ENCODE results near the gene HAND1.

Gene HAND1

GRCh38 chr5:154482528-154483449 is 4.8 kb upstream of the HAND1 start:
- H3K27me3 ChIP-seq (ENCODE audit: insufficient read depth, insufficient read length) = peaks cover 94% of the 10 kb centered on the region
- no peak overlapping the region for H3K9ac ChIP-seq (ENCODE audit: insufficient read length, low read depth)
- no peaks in the 10 kb centered on the region for H3K9me3 ChIP-seq (ENCODE audit: insufficient read depth, low read length)
- no peaks in the 10 kb centered on the region for H3K36me3 ChIP-seq (ENCODE audit: insufficient read depth, insufficient read length, low read length)
- TF ChIP-seq ZNF274 (IDR thresholded peaks at IDR 0.05; ENCODE audit: low read depth, low read length) (no peak), YY1 (IDR thresholded peaks at IDR 0.05; ENCODE audit: insufficient read depth, insufficient read length) (no peak), SUZ12 (IDR thresholded peaks at IDR 0.05; ENCODE audit: extremely low read depth, insufficient read depth, insufficient read length) (peak; percentile 80)
- H3K4me3 ChIP-seq (ENCODE audit: insufficient read length, low read depth) = peak overlapping the region; percentile 9
- DNase-seq (ENCODE audit: low read depth, low spot score) = no peak
- peaks cover 10% of the 10 kb centered on the region for H3K4me1 ChIP-seq (ENCODE audit: insufficient read depth, insufficient read length)

- Histone ChIP-seq H3K36me3 (ENCODE audit: insufficient read depth, insufficient read length, low read length) (peaks cover 5% of the 10 kb centered on the region), H3K4me3 (ENCODE audit: insufficient read length, low read depth) (no peak overlapping the region), H3K27me3 (ENCODE audit: insufficient read depth, insufficient read length) (peaks cover 94% of the 10 kb centered on the region), H3K9ac (ENCODE audit: insufficient read length, low read depth) (no peak overlapping the region), H3K4me1 (ENCODE audit: insufficient read depth, insufficient read length) (peaks cover 10% of the 10 kb centered on the region), H3K9me3 (ENCODE audit: insufficient read depth, low read length) (no peaks in the 10 kb centered on the region)
- TF ChIP-seq YY1 (IDR thresholded peaks at IDR 0.05; ENCODE audit: insufficient read depth, insufficient read length) (no peak), SUZ12 (IDR thresholded peaks at IDR 0.05; ENCODE audit: extremely low read depth, insufficient read depth, insufficient read length) (peak; percentile 24)
- no peak for DNase-seq (ENCODE audit: low read depth, low spot score)
Measured at GRCh38 chr5:154481584-154482381, 3.8 kb upstream of the HAND1 start.

GRCh38 chr5:154480847-154481246 is 2.8 kb upstream of the HAND1 start:
- DNase-seq (ENCODE audit: low read depth, low spot score) = no peak
- TF ChIP-seq SUZ12 (IDR thresholded peaks at IDR 0.05; ENCODE audit: extremely low read depth, insufficient read depth, insufficient read length) (no peak), ZNF274 (IDR thresholded peaks at IDR 0.05; ENCODE audit: low read depth, low read length) (no peak), YY1 (IDR thresholded peaks at IDR 0.05; ENCODE audit: insufficient read depth, insufficient read length) (no peak)
- peaks cover 12% of the 10 kb centered on the region for H3K4me1 ChIP-seq (ENCODE audit: insufficient read depth, insufficient read length)
- H3K9me3 ChIP-seq (ENCODE audit: insufficient read depth, low read length) = no peaks in the 10 kb centered on the region
- no peak overlapping the region for H3K9ac ChIP-seq (ENCODE audit: insufficient read length, low read depth)
- H3K4me3 ChIP-seq (ENCODE audit: insufficient read length, low read depth) = no peak overlapping the region
- H3K27me3 ChIP-seq (ENCODE audit: insufficient read depth, insufficient read length) = peaks cover 94% of the 10 kb centered on the region
- peaks cover 5% of the 10 kb centered on the region for H3K36me3 ChIP-seq (ENCODE audit: insufficient read depth, insufficient read length, low read length)

GRCh38 chr5:154479944-154480750 is 2.1 kb upstream of the HAND1 start:
- Histone ChIP-seq H3K4me1 (ENCODE audit: insufficient read depth, insufficient read length) (peaks cover 12% of the 10 kb centered on the region), H3K4me3 (ENCODE audit: insufficient read length, low read depth) (peak overlapping the region; percentile 11), H3K27me3 (ENCODE audit: insufficient read depth, insufficient read length) (peaks cover 94% of the 10 kb centered on the region), H3K9me3 (ENCODE audit: insufficient read depth, low read length) (no peaks in the 10 kb centered on the region), H3K9ac (ENCODE audit: insufficient read length, low read depth) (no peak overlapping the region), H3K36me3 (ENCODE audit: insufficient read depth, insufficient read length, low read length) (peaks cover 8% of the 10 kb centered on the region)
- DNase-seq (ENCODE audit: low read depth, low spot score) = no peak
- TF ChIP-seq SUZ12 (IDR thresholded peaks at IDR 0.05; ENCODE audit: extremely low read depth, insufficient read depth, insufficient read length) = peak; percentile 45
- no peak for TF ChIP-seq ZNF274 (IDR thresholded peaks at IDR 0.05; ENCODE audit: low read depth, low read length)
- TF ChIP-seq YY1 (IDR thresholded peaks at IDR 0.05; ENCODE audit: insufficient read depth, insufficient read length) = no peak

GRCh38 chr5:154479160-154479943 is 1.3 kb upstream of the HAND1 start:
- H3K9ac ChIP-seq (ENCODE audit: insufficient read length, low read depth) = peak overlapping the region; percentile 71
- DNase-seq (ENCODE audit: low read depth, low spot score) = no peak
- H3K27me3 ChIP-seq (ENCODE audit: insufficient read depth, insufficient read length) = peaks cover 94% of the 10 kb centered on the region
- peaks cover 12% of the 10 kb centered on the region for H3K36me3 ChIP-seq (ENCODE audit: insufficient read depth, insufficient read length, low read length)
- TF ChIP-seq ZNF274 (IDR thresholded peaks at IDR 0.05; ENCODE audit: low read depth, low read length) = no peak
- no peak for TF ChIP-seq YY1 (IDR thresholded peaks at IDR 0.05; ENCODE audit: insufficient read depth, insufficient read length)
- no peak for TF ChIP-seq SUZ12 (IDR thresholded peaks at IDR 0.05; ENCODE audit: extremely low read depth, insufficient read depth, insufficient read length)
- peak overlapping the region; percentile 36 for H3K4me3 ChIP-seq (ENCODE audit: insufficient read length, low read depth)
- peaks cover 10% of the 10 kb centered on the region for H3K4me1 ChIP-seq (ENCODE audit: insufficient read depth, insufficient read length)
- no peaks in the 10 kb centered on the region for H3K9me3 ChIP-seq (ENCODE audit: insufficient read depth, low read length)

- H3K9ac ChIP-seq (ENCODE audit: insufficient read length, low read depth) = peak overlapping the region; percentile 71
- TF ChIP-seq YY1 (IDR thresholded peaks at IDR 0.05; ENCODE audit: insufficient read depth, insufficient read length) = no peak
- TF ChIP-seq SUZ12 (IDR thresholded peaks at IDR 0.05; ENCODE audit: extremely low read depth, insufficient read depth, insufficient read length) = peak; percentile 56
- no peak for TF ChIP-seq ZNF274 (IDR thresholded peaks at IDR 0.05; ENCODE audit: low read depth, low read length)
- H3K27me3 ChIP-seq (ENCODE audit: insufficient read depth, insufficient read length) = peaks cover 94% of the 10 kb centered on the region
- H3K4me3 ChIP-seq (ENCODE audit: insufficient read length, low read depth) = peak overlapping the region; percentile 36
- DNase-seq (ENCODE audit: low read depth, low spot score) = no peak
- H3K36me3 ChIP-seq (ENCODE audit: insufficient read depth, insufficient read length, low read length) = peaks cover 12% of the 10 kb centered on the region
- no peaks in the 10 kb centered on the region for H3K9me3 ChIP-seq (ENCODE audit: insufficient read depth, low read length)
- peaks cover 12% of the 10 kb centered on the region for H3K4me1 ChIP-seq (ENCODE audit: insufficient read depth, insufficient read length)
Measured at GRCh38 chr5:154478752-154479159, 729 bp upstream of the HAND1 start.

Data from NT2/D1 (cell line).